OCI-M2 (cell line): Measurements from ENCODE around the gene RAE1.
A peak's percentile ranks its signal among the peaks of the same experiment; 100 is the strongest.

Experiments
- DNase-seq: peaks from one replicate; lab custom pipeline; 2025; ENCODE audit not compliant: unreplicated experiment; lab: John Stamatoyannopoulos, UW

Gene RAE1

DNA sequence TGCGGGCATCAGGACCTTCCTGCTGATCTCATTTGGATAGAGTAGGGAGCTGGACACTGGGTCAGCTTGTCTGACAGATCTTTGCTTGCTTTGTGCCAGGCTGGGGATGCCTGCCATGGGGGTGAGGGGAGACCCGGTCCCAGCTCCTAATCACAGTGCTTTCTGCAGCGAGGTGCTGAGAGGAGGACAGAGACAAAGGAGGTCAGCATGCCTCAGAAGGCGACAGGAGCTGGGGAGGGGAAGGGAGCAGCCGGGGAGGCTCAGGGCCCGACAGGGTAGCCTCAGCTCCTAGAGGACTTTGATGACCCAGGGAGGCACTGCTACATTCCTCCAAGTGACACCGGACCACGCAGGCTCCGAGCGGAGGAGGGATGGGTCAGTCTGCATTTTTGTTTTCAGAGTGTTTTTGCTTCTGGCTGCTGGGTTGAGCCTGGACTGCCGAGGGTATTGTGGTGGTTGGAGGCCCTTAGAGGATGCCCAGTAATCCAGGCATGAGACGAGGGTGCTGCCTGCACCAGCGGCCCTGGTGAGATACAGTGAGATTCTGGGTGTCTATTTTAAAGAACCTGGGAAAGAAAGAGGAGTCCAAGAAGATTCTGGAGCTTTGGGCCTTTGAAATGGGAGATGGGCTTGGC, 48.0 kb downstream of the RAE1 start:
- no peak for DNase-seq

DNA sequence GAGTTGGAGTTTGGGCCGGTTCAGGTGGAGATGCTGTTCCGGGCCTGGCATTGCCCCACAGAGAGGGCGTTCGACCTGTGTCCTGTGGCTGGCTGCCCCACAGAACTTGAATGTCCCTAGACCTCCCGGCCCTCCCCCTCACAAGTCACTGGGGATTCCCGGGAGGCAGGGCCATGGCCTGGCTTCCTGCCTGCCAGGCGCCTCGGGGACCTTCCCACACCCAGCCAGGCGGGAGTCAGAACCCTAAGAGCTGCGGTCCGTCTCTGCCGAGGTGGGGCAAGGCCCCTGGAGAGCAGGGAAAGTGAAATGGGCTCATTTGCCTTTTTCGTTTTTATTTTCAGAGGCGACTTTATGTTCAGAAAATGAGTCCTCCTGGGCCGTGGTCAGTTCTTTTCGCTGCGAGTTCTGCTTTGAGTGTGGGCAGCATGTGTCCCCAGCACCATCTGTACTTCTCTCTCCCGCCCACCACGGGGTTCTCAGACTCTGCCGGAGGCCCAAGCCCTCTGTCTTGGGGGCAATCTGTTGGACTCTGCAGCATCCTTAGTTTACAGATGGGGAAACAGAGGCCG, 48.6 kb downstream of the RAE1 start:
- DNase-seq = no peak

DNA sequence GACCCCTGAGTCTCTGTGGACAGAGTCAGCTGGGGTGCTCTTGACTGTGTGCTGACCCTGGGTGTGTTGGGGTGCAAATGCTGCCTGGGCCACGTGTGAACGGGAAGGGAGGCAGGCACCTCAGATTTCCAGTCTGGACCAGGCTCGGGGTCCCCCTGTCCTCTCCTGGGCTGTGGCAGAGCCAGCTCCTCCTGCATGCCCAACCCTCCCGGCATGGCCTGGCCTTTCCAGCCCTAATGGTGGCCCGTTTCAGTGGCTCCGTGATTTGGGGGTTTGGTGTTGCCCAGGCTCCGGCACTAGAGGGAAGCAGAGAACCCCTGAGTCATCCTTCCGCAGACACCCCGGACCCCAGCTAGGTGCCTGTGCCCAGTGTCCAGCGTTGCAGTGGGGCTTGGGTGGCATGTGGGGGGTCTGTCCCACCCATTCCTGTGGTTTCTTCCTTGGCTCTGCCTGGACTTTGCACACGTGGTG, 49.2 kb downstream of the RAE1 start:
- DNase-seq = no peak

DNA sequence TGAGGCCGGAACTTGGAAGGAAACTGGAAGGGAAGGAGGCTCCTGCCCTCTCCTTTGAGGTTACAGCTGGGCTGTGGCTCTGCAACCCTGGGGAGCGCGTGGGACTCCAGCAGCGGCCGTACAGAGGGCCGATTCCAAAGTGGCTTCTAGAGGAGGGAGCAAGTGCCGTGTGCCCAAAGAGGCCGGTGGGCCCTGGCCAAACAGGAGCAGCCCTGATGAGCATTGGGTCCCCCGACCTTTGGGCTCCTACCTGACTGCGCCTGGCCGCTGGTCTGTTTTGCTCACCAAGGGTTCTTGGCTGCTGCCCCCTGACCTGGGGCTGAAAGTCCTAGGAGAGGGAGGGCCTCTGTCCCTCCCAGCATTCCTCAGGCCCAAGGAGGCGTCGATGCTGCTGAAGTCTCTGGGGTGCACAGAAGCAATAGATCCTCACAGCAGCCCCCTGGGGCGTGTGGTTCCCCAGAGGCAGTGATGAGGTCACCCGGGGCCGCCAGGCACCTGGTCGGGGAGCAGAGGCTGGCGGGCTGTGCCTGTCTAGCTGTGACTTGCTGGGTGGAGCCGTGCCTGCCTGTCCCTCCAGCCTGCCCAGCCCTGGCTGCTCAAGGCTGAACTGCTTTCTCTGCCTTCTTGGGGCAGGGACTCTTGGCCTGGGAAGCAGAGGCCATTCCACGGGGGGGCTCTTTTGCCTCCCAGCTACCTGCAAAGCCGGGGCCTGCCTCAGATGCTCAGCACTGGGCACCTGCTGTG, 49.9 kb downstream of the RAE1 start:
- no peak for DNase-seq

DNA sequence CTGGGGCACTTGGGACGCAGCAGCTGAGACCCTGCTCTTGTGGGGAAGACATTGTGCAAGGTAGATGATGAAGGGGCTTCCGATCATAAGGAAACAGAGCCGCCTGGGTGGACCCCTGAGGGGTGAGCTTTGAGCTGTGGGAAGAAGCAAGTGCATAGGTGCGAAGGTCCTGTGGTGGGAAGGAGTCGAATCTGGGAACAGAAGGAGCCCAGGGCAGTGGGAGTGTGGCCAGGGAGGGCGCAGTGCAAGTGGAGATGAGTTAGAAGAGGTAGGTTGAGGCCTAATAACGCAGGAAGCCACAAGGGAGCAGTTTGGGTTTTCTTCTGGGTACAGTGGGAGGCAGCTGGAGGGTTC, 50.5 kb downstream of the RAE1 start:
- DNase-seq = no peak

DNA sequence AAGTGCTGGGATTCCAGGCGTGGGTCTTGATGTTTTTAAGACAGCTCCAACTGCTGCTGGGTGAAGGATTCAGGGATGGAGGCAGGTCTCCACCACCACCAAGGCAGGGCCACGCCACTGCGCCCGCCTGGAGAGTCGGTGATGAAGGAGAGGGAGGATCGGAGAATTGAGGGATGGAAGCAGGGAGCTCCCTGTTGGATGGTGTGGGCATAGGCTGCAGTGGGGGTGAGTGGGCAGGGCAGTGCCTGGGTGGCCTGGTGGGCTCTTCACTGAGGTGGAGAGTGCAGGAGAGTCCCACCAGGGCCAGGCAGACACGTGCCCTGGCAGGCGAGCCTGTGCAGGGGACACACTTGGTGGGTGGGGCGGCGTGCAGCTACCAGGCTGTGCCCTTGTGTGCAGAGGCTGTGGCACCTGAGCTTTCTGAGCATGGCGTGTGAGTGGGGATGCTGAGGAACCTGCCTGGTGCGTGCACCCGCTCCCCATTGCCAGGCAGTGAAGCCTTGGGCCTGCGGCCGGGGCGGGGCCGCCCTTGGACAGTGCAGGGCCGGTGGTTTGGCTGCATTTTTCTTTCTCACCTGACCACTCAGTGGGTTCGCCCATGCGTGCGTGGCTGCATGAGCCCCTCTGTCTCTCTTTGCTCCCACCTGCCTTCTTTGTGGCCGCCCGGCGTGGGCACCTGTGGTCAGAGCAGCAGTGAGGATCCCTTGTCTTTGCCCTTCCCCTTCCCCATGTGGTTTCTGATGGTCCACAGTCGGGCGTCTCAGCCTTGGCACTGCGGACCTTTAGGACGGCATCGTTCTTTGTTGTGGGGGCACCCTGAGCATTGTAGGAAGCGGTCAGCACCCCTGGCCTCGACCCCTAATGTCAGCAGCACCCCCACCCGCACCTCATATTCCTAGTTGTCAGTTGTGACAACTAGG, 51.4 kb downstream of the RAE1 start:
- no peak for DNase-seq

DNA sequence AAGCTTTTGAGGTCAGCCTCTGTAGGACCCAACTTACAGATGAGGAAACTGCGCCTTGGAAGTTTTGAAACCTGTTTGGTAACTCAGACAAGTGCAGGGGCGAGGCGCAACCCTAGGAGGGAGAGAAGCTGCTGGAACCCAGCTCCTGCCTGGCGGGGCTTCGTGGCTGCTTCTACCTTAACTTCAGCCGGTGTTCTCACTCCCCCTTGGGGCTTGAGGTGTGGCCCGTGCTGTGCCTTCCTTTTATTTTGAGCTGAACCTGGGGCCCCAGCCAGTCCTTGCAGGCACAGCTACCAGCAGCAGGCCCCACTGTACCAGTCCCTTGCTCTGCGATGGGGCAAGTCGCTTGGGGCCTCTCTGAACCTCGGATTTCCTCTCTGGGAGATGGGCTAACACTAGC, 52.2 kb downstream of the RAE1 start:
- DNase-seq = no peak

DNA sequence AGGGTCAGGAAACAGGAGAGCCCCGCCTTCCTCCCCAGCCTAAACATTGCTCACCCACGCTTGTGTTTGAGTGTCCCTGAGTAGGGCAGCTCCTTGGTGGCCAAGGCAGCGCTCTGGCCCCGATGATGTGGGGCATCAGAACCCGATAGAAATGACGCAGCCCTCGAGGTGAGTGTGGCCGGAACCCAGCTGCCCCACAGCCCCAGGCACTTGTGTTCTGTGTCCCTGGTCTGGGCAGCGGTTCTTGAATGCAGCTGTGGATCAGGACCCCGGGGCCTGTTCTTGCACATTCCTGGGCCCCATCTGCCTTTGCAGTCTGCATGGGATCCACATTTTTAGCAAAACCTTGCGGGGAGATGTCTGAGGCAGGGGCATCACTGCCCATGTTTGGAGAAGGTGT, 53.0 kb downstream of the RAE1 start:
- no peak for DNase-seq

DNA sequence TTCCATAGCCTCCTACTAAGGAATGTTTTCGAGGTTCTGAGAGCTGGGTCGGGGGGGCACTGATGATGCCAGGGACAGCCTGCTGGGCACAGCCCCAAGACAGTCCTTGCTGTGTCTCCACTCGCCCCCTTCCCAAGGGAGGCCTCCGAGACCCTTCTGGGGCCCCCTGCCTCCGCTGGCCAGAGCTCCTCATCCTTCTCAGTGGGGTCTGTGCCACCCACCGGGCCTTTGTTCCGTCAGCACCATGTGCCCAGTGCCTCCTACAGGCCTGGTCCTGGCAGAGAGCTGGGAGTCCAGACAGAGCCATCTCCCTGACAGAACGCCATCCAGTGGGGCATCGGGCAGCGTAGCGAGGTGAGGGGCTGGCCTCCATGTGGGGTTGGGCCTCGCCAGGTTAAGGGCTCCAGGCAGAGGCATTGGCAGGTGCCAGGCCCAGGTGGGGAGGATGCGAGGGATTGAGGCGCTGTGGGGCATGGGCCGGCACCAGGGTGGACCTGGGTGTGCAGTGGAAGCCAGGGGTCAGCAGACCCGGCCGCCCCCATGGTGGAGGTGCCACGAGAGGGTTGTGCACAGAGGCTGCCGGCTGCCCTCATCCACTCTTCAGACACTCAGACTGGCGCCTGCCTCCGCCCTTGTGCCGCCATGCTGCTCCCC, 53.5 kb downstream of the RAE1 start:
- no peak for DNase-seq

DNA sequence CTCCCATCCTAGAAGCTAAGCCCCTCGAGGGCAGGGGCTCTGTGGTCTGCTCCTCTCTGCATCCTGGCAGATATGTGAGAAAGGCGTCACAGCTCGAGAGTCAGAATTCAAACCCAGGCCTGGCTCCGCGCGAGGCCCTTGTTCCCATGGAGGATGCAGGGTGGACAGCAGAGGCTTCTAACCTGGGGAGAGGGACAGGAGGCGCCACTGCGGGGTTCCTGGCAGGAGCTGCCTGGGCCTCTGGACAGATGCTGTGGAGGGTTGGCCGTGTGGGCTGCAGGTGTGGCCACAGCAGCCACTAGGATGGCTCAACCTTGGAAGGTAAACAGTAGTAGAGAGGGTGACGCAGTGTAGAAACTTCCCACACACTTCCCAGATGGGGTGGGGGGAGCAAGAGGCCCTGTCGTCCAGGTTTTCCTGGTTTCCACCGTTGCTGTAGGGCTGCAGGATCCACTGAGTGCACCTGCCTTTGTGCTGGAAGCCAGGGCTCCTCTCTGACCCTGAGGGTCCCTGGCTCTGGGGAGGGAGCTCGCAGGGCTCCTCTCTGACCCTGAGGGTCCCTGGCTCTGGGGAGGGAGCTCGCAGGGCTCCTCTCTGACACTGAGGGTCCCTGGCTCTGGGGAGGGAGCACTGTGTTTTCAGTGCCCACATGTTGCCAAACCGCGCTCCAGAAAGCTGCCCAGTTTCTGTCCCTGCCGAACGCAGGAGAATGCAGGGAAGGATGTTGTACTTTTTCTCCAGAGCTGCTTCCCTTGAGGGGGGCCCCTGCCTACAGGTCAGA, 54.4 kb downstream of the RAE1 start:
- no peak for DNase-seq

DNA sequence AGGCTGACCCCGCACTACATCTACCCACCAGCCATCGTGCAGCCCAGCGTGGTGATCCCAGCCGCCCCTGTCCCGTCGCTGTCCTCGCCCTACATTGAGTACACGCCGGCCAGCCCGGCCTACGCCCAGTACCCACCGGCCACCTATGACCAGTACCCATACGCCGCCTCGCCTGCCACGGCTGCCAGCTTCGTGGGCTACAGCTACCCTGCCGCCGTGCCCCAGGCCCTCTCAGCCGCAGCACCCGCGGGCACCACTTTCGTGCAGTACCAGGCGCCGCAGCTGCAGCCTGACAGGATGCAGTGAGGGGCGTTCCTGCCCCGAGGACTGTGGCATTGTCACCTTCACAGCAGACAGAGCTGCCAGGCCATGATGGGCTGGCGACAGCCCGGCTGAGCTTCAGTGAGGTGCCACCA, 56.5 kb downstream of the RAE1 start:
- no peak for DNase-seq

DNA sequence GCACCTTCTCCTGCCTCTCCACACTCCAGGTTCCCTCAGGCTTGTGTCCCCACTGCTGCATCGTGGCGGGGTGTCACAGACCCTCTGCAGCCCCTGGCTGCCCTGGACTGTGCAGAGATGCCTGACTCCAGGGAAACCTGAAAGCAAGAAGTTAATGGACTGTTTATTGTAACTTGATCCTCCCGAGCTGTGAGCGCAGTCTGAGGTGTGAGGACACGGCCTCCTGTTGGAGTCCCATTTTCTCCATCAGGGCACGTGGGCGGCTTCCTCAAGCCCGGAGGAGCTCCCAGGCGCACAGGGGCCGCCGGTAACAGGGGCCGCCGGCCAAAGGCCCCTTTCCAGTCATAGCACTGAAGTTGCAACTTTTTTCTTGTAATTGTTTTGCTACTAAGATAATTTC, 57.1 kb downstream of the RAE1 start:
- DNase-seq = no peak

DNA sequence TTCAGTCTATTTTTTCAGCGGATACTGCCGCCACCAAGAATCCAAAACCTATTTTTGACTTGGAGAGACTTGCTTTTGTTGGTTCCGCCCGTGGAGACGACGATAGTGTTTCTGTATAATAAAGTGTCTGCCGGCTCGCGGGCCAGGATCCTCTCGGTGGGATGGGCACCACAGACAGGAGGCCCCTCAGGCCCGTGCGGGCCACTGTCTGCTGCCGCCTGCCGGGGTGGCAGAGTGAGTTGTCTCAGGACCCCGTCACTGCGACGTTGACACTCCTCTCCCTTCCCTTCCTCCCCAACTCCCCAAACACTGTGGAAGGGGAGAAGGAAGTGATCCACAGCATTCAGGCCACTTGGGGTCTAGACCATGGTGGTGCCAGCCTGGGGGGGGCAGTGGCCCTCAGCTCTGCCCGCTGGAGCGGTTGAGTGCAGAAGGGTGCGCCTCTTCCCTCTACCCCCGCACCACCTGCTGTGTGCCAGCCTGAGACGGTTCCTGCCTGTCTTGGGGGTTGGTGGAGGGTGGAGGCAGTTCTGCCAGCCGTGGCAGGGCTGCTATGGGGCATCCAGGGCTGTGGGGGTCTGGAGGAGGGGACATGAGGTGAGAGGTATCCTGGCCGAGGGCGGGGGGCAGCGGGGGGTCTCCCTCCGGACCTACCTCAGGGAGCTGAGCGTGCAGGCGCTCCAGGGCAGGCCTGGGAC, 57.6 kb downstream of the RAE1 start:
- DNase-seq = no peak

DNA sequence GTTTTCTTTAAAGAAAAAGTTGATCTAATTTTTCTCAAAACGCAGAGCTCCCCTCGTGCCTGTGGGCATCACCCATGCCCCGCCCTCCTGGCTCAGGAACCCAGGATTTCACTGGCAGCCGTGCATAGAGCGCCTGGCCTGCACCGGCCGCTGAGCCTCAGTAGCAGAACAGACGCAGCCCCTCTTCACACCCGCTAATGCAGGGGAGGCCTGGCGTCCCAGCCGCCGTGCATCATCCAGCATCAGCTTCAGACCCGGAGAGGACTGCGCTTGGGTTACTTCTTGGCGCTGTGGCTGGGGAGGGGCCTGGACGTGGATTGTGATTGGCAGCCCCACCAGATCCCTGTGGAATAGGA, 58.2 kb downstream of the RAE1 start:
- DNase-seq = no peak

DNA sequence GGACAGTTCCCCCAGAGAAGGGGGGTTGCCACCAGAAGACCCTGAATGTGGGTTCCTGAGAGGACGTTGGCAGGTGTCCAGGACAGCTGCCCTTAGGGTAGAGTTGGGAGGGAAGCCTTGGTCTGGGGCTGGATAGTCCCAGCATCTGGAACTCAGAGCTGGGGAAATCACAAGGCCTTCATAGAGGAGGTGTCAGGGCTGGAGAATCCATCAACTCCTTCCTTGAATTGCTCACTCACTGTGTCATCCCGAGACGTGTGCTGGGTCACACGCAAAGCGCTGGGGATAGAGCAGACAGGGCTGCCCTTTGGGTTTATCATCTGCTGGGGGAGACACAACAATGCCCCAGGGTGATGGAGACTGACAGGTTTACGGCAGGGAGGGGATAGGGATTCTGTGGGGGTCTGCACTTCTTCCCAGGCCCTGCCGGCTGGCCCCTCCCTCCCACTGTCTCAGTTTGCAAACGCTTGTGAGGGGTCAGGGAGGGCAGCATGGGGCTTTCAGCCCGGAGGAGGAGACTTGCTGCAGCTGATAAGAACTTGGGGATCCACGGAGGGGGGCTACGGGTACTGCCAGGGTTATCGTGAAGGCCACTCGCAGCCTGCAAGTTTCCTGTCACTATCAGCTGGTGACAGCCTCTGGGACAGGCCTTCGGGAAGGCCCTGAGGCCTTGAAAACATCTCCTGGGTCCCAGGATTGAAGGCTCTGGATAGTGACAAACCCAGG, 58.8 kb downstream of the RAE1 start:
- peak; percentile 97 for DNase-seq

DNA sequence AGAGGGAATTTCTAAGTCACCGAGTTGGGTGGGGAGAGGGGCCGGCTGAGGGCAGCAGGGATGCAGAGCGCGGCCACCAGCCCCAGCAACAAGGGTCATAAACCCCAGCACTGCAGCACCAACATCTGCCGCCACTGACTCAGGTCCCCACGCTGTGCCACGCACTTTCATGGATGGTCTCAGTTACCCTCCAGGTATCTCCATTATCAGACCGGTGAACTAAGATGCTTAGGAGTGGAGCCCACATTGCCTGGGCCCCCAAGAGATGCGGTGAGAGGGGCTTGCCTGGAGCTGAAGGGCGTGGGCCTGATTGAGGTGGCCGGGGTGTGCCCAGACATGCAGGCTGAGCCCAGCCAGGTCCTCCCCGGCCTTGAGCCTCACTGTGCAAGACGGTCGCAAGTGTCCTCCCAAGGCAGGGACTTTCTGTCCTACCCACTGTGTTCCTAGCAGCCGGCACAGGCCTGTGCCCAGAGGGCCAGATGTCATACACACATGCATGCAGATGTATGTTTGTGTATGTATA, 59.4 kb downstream of the RAE1 start:
- no peak for DNase-seq

DNA sequence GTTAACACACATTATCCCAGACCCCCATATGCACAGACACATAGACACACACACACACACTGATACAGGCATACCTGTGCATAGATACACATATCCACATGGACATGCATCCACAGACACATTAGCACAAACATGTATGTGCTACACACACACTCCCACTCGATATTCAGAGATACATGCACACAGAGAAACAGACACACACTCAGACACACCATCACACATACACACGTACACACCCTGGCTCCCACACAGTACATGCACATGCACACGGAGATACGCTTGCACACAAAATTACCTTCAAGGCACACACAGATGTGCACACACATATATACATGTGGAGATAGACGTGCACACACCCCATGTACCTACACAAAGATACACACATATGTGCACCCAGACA, 59.9 kb downstream of the RAE1 start:
- no peak for DNase-seq

DNA sequence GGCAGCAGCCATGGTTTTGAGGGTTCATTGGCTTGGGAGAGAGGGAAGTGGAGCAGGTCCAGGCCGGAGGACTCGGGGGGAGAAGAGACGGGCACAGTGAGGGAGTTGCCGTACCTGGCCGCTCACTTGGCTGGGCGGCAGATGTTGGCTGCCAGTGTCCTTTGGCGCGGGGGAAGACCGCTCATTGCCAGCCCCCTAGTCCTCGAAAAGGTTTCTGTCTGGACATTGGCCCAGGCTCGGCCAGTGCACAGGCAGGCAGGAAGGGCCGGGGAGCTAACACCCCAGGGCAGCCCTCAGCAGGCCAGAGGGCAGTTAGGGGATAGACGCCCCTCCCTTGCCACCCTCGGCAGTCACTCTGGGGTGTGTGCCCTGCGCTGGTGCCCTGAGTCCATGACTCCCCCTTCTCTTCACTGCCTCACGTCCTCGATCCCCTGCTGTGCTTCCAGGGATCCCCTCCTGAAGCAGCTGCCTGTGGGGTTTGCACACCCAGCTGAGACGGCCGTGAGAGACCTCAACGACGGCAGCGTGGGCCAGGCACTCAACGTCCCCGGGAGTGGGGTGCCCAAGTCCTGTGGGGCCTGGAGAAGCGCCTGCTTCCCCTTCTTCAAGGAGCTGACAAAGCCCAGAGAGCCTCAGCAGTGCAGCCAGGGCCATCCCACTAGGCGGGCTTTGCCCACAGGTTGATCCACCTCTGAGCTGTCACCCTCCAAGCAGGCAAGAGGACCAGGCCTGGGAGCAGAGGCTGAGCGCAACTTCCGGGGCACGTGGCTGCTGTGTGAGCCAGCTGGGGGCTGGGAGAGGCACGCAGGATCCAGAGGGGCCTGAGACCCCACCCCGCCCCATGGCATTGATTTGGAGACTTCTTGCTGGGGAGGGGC, 60.6 kb downstream of the RAE1 start:
- DNase-seq = no peak
